ENCODE data around the gene SUPT7L. TPM values are rescaled to one million over a fixed set of nuclear protein-coding genes. Genes with fewer than 3 reads are reported as not detected.
A peak's percentile ranks its signal among the peaks of the same experiment; 100 is the strongest.

Gene SUPT7L
- total RNA-seq, 1 donor: 36.7 TPM

GRCh38 chr2:27680571-27680970, 17.2 kb upstream of the SUPT7L start:
- no peak for DNase-seq (ENCODE audit: low read depth)
- TF ChIP-seq CTCF (IDR thresholded peaks at IDR 0.05; ENCODE audit: insufficient read depth, low read length): no peak
- no peak overlapping the region for H3K4me3 ChIP-seq (ENCODE audit: low read depth, low read length)

GRCh38 chr2:27672723-27673486, 9.5 kb upstream of the SUPT7L start:
- H3K4me3 ChIP-seq (ENCODE audit: low read depth, low read length): no peak overlapping the region
- no peak for TF ChIP-seq CTCF (IDR thresholded peaks at IDR 0.05; ENCODE audit: insufficient read depth, low read length)
- DNase-seq (ENCODE audit: low read depth): no peak

GRCh38 chr2:27671235-27671634, 7.8 kb upstream of the SUPT7L start:
- DNase-seq (ENCODE audit: low read depth): no peak
- H3K4me3 ChIP-seq (ENCODE audit: low read depth, low read length): no peak overlapping the region
- no peak for TF ChIP-seq CTCF (IDR thresholded peaks at IDR 0.05; ENCODE audit: insufficient read depth, low read length)

GRCh38 chr2:27667446-27667845, 4.0 kb upstream of the SUPT7L start:
- TF ChIP-seq CTCF (IDR thresholded peaks at IDR 0.05; ENCODE audit: insufficient read depth, low read length): no peak
- DNase-seq (ENCODE audit: low read depth): no peak
- H3K4me3 ChIP-seq (ENCODE audit: low read depth, low read length): no peak overlapping the region

- TF ChIP-seq CTCF (IDR thresholded peaks at IDR 0.05; ENCODE audit: insufficient read depth, low read length): no peak
- DNase-seq (ENCODE audit: low read depth): no peak
- H3K4me3 ChIP-seq (ENCODE audit: low read depth, low read length): peak overlapping the region; percentile 82
Observed at GRCh38 chr2:27664622-27665363, 1.4 kb upstream of the SUPT7L start.

GRCh38 chr2:27664154-27664574, 750 bp upstream of the SUPT7L start:
- DNase-seq (ENCODE audit: low read depth): no peak
- no peak for TF ChIP-seq CTCF (IDR thresholded peaks at IDR 0.05; ENCODE audit: insufficient read depth, low read length)
- peak overlapping the region; percentile 82 for H3K4me3 ChIP-seq (ENCODE audit: low read depth, low read length)

Data from fibroblast of the aortic adventitia (primary cell).